ENCODE measurements around the gene TPGS2. TPM values are rescaled to one million over a fixed set of nuclear protein-coding genes. Genes with fewer than 3 reads are reported as not detected.
A peak's percentile ranks its signal among the peaks of the same experiment; 100 is the strongest.

The TPGS2 gene
- total and polyA plus RNA-seq, 2 experiments from 2014 or later = 194 to 209 TPM

- Histone ChIP-seq H3K9me2 (ENCODE audit: insufficient read depth) (no peaks in the 10 kb centered on the region), H3K9me3 (ENCODE audit: low read depth) (no peaks in the 10 kb centered on the region), H3K36me3 (ENCODE audit: low read depth) (no peaks in the 10 kb centered on the region), H3K4me2 (ENCODE audit: unreplicated experiment) (peak overlapping the region; percentile 54), H3K4me3 (no peak overlapping the region), H4K20me1 (ENCODE audit: insufficient read depth) (no peaks in the 10 kb centered on the region), H3K79me2 (ENCODE audit: insufficient read depth) (no peaks in the 10 kb centered on the region), H3K4me1 (ENCODE audit: insufficient read depth) (peaks cover 24% of the 10 kb centered on the region), H2AFZ (no peak overlapping the region), H3K27me3 (replicated peaks; ENCODE audit: insufficient read depth) (no peaks in the 10 kb centered on the region), H3F3A (ENCODE audit: insufficient read depth) (peaks cover 30% of the 10 kb centered on the region), H3K9ac (no peak overlapping the region), H3K27ac (peak overlapping the region; percentile 49)
- WGBS, 2 experiments (ENCODE audit: low coverage in 1 of 2, low lambda C conversion rate in 2 of 2, missing lambda C conversion rate in 2 of 2) = 5 to 6% methylated on average over 1 of the region's 1 CpG
- TF ChIP-seq EZH2phosphoT487 (IDR thresholded peaks at IDR 0.05; ENCODE audit: insufficient read depth, low read depth) = no peak
- TF ChIP-seq EZH2 (IDR thresholded peaks at IDR 0.05; ENCODE audit: insufficient read depth, poor library complexity, severe bottlenecking) = no peak
- peak; percentile 96 for DNase-seq
- in situ Hi-C loops (cut with MboI) = no loop called here
These were observed 21.9 kb upstream of the TPGS2 start for GRCh38 chr18:36850527-36851201.

GRCh38 chr18:36849288-36850006, 20.6 kb upstream of the TPGS2 start:
- Histone ChIP-seq H3K9me3 (ENCODE audit: low read depth) (no peaks in the 10 kb centered on the region), H3K27me3 (replicated peaks; ENCODE audit: insufficient read depth) (no peaks in the 10 kb centered on the region), H3K4me3 (no peak overlapping the region), H4K20me1 (ENCODE audit: insufficient read depth) (no peaks in the 10 kb centered on the region), H3K4me2 (ENCODE audit: unreplicated experiment) (peak overlapping the region; percentile 54), H3K9ac (no peak overlapping the region), H2AFZ (no peak overlapping the region), H3K27ac (no peak overlapping the region), H3K36me3 (ENCODE audit: low read depth) (no peaks in the 10 kb centered on the region), H3K4me1 (ENCODE audit: insufficient read depth) (peaks cover 24% of the 10 kb centered on the region), H3F3A (ENCODE audit: insufficient read depth) (peaks cover 30% of the 10 kb centered on the region), H3K9me2 (ENCODE audit: insufficient read depth) (no peaks in the 10 kb centered on the region), H3K79me2 (ENCODE audit: insufficient read depth) (no peaks in the 10 kb centered on the region)
- in situ Hi-C loops (cut with MboI) = no loop called here
- DNase-seq = peak; percentile 40
- WGBS, 2 experiments (ENCODE audit: low coverage in 1 of 2, low lambda C conversion rate in 2 of 2, missing lambda C conversion rate in 2 of 2) = 16 to 17% methylated on average over 2 of the region's 2 CpGs
- no peak for TF ChIP-seq EZH2phosphoT487 (IDR thresholded peaks at IDR 0.05; ENCODE audit: insufficient read depth, low read depth)
- TF ChIP-seq EZH2 (IDR thresholded peaks at IDR 0.05; ENCODE audit: insufficient read depth, poor library complexity, severe bottlenecking) = no peak

DNA sequence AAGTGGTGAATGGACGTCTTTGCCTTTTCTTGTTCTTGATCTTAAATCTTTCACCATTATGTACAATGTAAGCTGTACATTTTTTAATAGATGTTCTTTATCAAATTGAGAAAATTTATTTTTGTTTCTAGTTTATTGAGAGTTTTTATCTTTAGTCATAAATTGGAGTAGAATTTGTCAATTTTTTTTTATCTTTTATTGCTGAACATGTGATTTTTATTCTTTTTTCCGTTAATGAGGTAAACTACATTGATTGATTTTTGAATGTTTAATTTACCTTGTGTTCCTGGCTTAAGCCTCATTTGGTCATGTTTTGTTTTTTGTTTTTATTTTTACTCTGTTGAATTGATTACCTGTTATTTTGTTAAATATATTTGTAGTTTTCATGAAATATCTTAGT, 19.8 kb upstream of the TPGS2 start:
- Histone ChIP-seq H3K4me1 (ENCODE audit: insufficient read depth) (peaks cover 24% of the 10 kb centered on the region), H4K20me1 (ENCODE audit: insufficient read depth) (no peaks in the 10 kb centered on the region), H3K79me2 (ENCODE audit: insufficient read depth) (no peaks in the 10 kb centered on the region), H3K27ac (no peak overlapping the region), H3K9me2 (ENCODE audit: insufficient read depth) (no peaks in the 10 kb centered on the region), H3K9ac (no peak overlapping the region), H2AFZ (no peak overlapping the region), H3K27me3 (replicated peaks; ENCODE audit: insufficient read depth) (no peaks in the 10 kb centered on the region), H3K4me3 (no peak overlapping the region), H3K9me3 (ENCODE audit: low read depth) (no peaks in the 10 kb centered on the region), H3K4me2 (ENCODE audit: unreplicated experiment) (no peak overlapping the region), H3K36me3 (ENCODE audit: low read depth) (no peaks in the 10 kb centered on the region), H3F3A (ENCODE audit: insufficient read depth) (peaks cover 30% of the 10 kb centered on the region)
- 98% methylated on average over 2 of the region's 2 CpGs for WGBS, 2 experiments (ENCODE audit: low coverage in 1 of 2, low lambda C conversion rate in 2 of 2, missing lambda C conversion rate in 2 of 2)
- TF ChIP-seq EZH2 (IDR thresholded peaks at IDR 0.05; ENCODE audit: insufficient read depth, poor library complexity, severe bottlenecking) = no peak
- TF ChIP-seq EZH2phosphoT487 (IDR thresholded peaks at IDR 0.05; ENCODE audit: insufficient read depth, low read depth) = no peak
- no peak for DNase-seq
- in situ Hi-C loops (cut with MboI) = no loop called here

DNA sequence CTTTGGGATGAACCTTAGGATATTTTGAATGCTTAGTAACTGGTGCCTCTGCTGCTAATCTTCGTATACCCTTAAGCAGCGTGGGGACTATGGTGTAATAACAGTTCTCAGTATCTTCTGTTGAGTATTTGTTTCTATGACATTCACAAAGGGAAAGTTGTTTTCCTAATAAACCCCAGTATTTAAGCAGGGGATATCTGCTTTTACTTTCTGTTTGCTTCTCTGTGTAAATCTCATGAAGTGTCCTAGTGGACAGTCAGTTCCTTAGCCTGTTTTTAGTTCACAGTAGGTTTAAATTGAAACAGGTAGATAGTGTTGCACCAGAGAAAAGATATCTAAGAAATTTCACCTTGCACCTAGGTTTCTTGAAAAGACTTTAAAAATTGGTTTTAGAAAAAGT, 15.0 kb upstream of the TPGS2 start:
- H3K4me2 ChIP-seq (ENCODE audit: unreplicated experiment) = no peak overlapping the region
- H3K9me2 ChIP-seq (ENCODE audit: insufficient read depth) = no peaks in the 10 kb centered on the region
- no peaks in the 10 kb centered on the region for H3K27me3 ChIP-seq (replicated peaks; ENCODE audit: insufficient read depth)
- H3K36me3 ChIP-seq (ENCODE audit: low read depth) = no peaks in the 10 kb centered on the region
- H2AFZ ChIP-seq = no peak overlapping the region
- no peaks in the 10 kb centered on the region for H3K4me1 ChIP-seq (ENCODE audit: insufficient read depth)
- H3K27ac ChIP-seq = no peak overlapping the region
- no peak for DNase-seq
- H3K4me3 ChIP-seq = no peak overlapping the region
- in situ Hi-C loops (cut with MboI) = no loop called here
- no peak for TF ChIP-seq EZH2phosphoT487 (IDR thresholded peaks at IDR 0.05; ENCODE audit: insufficient read depth, low read depth)
- no peak for TF ChIP-seq EZH2 (IDR thresholded peaks at IDR 0.05; ENCODE audit: insufficient read depth, poor library complexity, severe bottlenecking)
- no peaks in the 10 kb centered on the region for H3K79me2 ChIP-seq (ENCODE audit: insufficient read depth)
- no peaks in the 10 kb centered on the region for H3F3A ChIP-seq (ENCODE audit: insufficient read depth)
- H3K9ac ChIP-seq = no peak overlapping the region
- no peaks in the 10 kb centered on the region for H3K9me3 ChIP-seq (ENCODE audit: low read depth)
- H4K20me1 ChIP-seq (ENCODE audit: insufficient read depth) = no peaks in the 10 kb centered on the region
- WGBS, 2 experiments (ENCODE audit: low coverage in 1 of 2, low lambda C conversion rate in 2 of 2, missing lambda C conversion rate in 2 of 2) = 96 to 100% methylated on average over 2 of the region's 2 CpGs
